ENCODE results near the gene ARHGAP42.

ARHGAP42 gene

DNA sequence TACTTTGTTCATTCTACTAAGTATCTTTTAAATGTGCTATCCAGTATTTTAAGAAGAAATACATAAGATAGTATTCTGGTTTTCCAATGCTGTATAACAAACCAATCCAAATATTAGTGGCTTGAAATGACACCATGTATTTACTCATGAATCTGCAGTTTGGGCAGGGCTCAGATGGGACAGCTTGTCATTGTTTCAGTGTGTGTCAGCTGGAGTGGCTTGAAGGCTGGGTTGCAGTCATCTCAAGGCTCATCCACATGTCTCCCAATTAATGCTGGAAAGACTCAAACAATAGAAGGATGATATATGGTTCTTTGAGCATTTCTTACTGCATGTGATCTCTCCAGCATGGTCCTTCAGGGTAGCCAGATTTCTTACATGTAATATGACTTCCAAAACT is 146.2 kb downstream of the ARHGAP42 start:
- Histone ChIP-seq H3K4me2 (ENCODE audit: low read depth, low read length, poor library complexity, severe bottlenecking) (no peak overlapping the region), H2AFZ (ENCODE audit: low read depth, low read length, severe bottlenecking) (no peak overlapping the region), H3K9me3 (ENCODE audit: insufficient read depth, low read length) (no peaks in the 10 kb centered on the region), H3F3A (ENCODE audit: insufficient read depth) (no peaks in the 10 kb centered on the region), H3K4me3 (ENCODE audit: insufficient read depth, low read length, poor library complexity, severe bottlenecking) (no peak overlapping the region), H3K27ac (ENCODE audit: low read depth, low read length) (no peak overlapping the region), H3K36me3 (ENCODE audit: low read length) (no peaks in the 10 kb centered on the region), H3K27me3 (ENCODE audit: low read length) (no peaks in the 10 kb centered on the region), H3K9ac (ENCODE audit: low read length) (no peak overlapping the region), H3K9me2 (replicated peaks; ENCODE audit: insufficient read depth, low read length) (no peaks in the 10 kb centered on the region), H4K20me1 (ENCODE audit: low read depth, low read length) (no peaks in the 10 kb centered on the region), H3K79me2 (ENCODE audit: insufficient read depth, low read length) (no peaks in the 10 kb centered on the region)
- no peak for TF ChIP-seq EZH2phosphoT487 (conservative IDR thresholded peaks at IDR 0.05; ENCODE audit: low read length)
- TF ChIP-seq, protein P1, sequence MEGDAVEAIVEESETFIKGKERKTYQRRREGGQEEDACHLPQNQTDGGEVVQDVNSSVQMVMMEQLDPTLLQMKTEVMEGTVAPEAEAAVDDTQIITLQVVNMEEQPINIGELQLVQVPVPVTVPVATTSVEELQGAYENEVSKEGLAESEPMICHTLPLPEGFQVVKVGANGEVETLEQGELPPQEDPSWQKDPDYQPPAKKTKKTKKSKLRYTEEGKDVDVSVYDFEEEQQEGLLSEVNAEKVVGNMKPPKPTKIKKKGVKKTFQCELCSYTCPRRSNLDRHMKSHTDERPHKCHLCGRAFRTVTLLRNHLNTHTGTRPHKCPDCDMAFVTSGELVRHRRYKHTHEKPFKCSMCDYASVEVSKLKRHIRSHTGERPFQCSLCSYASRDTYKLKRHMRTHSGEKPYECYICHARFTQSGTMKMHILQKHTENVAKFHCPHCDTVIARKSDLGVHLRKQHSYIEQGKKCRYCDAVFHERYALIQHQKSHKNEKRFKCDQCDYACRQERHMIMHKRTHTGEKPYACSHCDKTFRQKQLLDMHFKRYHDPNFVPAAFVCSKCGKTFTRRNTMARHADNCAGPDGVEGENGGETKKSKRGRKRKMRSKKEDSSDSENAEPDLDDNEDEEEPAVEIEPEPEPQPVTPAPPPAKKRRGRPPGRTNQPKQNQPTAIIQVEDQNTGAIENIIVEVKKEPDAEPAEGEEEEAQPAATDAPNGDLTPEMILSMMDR (IDR thresholded peaks at IDR 0.05; ENCODE audit: insufficient read depth, low read length, poor library complexity, severe bottlenecking): no peak

DNA sequence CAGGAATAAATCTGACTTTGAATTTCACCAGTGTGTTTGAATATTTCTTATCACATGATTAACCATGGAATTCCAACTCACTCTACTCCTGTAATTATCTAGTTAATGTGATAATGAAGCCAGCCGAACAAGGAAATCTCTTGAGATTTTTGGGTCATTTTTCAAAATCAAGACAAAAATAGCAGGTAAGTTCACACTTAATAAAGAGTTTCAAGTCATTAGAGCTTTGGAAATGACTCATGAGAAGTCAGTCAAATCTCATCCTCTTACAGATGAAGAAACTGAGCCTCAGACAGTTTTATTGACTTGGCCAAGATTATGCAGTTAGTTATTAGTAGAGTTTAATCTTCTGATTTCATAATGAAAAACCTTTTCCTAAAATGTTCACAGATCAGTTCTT is 148.8 kb downstream of the ARHGAP42 start:
- Histone ChIP-seq H3K9me3 (ENCODE audit: insufficient read depth, low read length) (no peaks in the 10 kb centered on the region), H3K79me2 (ENCODE audit: insufficient read depth, low read length) (no peaks in the 10 kb centered on the region), H3K4me2 (ENCODE audit: low read depth, low read length, poor library complexity, severe bottlenecking) (no peak overlapping the region), H2AFZ (ENCODE audit: low read depth, low read length, severe bottlenecking) (no peak overlapping the region), H3K27ac (ENCODE audit: low read depth, low read length) (no peak overlapping the region), H3K4me3 (ENCODE audit: insufficient read depth, low read length, poor library complexity, severe bottlenecking) (no peak overlapping the region), H3K9me2 (replicated peaks; ENCODE audit: insufficient read depth, low read length) (no peaks in the 10 kb centered on the region), H3K36me3 (ENCODE audit: low read length) (no peaks in the 10 kb centered on the region), H4K20me1 (ENCODE audit: low read depth, low read length) (no peaks in the 10 kb centered on the region), H3K9ac (ENCODE audit: low read length) (no peak overlapping the region), H3K27me3 (ENCODE audit: low read length) (no peaks in the 10 kb centered on the region), H3F3A (ENCODE audit: insufficient read depth) (no peaks in the 10 kb centered on the region)
- no peak for TF ChIP-seq EZH2phosphoT487 (conservative IDR thresholded peaks at IDR 0.05; ENCODE audit: low read length)
- TF ChIP-seq, protein P1 (IDR thresholded peaks at IDR 0.05; ENCODE audit: insufficient read depth, low read length, poor library complexity, severe bottlenecking): no peak

DNA sequence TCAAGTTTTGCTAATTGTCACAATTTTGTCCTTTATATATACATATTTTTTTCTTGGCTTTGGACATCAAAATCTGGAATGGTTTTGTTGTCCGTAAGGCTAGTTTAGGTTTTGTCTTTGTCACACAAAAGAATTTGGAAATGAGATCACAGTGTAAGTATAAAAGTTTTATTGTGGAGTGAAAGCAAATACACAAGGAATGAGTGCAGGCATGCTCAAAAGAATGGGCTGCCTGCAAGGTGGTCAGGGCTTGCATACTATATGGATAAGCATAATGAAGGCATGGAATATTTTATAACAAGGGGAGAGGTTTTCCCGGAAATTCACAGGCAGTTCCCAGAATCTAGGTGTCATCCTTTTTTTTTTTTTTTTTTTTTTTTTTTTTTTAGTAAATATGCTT is 150.2 kb downstream of the ARHGAP42 start:
- H3K4me3 ChIP-seq (ENCODE audit: insufficient read depth, low read length, poor library complexity, severe bottlenecking): no peak overlapping the region
- H3K9ac ChIP-seq (ENCODE audit: low read length): no peak overlapping the region
- H3F3A ChIP-seq (ENCODE audit: insufficient read depth): no peaks in the 10 kb centered on the region
- H4K20me1 ChIP-seq (ENCODE audit: low read depth, low read length): no peaks in the 10 kb centered on the region
- TF ChIP-seq, protein P1 (IDR thresholded peaks at IDR 0.05; ENCODE audit: insufficient read depth, low read length, poor library complexity, severe bottlenecking): no peak
- TF ChIP-seq EZH2phosphoT487 (conservative IDR thresholded peaks at IDR 0.05; ENCODE audit: low read length): no peak
- H2AFZ ChIP-seq (ENCODE audit: low read depth, low read length, severe bottlenecking): no peak overlapping the region
- no peaks in the 10 kb centered on the region for H3K9me3 ChIP-seq (ENCODE audit: insufficient read depth, low read length)
- H3K9me2 ChIP-seq (replicated peaks; ENCODE audit: insufficient read depth, low read length): no peaks in the 10 kb centered on the region
- H3K79me2 ChIP-seq (ENCODE audit: insufficient read depth, low read length): no peaks in the 10 kb centered on the region
- no peaks in the 10 kb centered on the region for H3K36me3 ChIP-seq (ENCODE audit: low read length)
- H3K4me2 ChIP-seq (ENCODE audit: low read depth, low read length, poor library complexity, severe bottlenecking): no peak overlapping the region
- H3K27ac ChIP-seq (ENCODE audit: low read depth, low read length): no peak overlapping the region
- no peaks in the 10 kb centered on the region for H3K27me3 ChIP-seq (ENCODE audit: low read length)

Data from SU-DHL-6 (cell line).